ENCODE data around the gene MET. TPM values are rescaled to one million over a fixed set of nuclear protein-coding genes. Genes with fewer than 3 reads are reported as not detected.

Gene MET
- total RNA-seq, 1 donor = 24.1 TPM

GRCh38 chr7:116731023-116731395 is 59.0 kb downstream of the MET start:
- no peak overlapping the region for H3K4me3 ChIP-seq (ENCODE audit: low read depth, low read length)
- TF ChIP-seq CTCF (IDR thresholded peaks at IDR 0.05; ENCODE audit: insufficient read depth, low read length) = no peak
- DNase-seq (ENCODE audit: low read depth) = no peak

- H3K4me3 ChIP-seq (ENCODE audit: low read depth, low read length) = no peak overlapping the region
- no peak for TF ChIP-seq CTCF (IDR thresholded peaks at IDR 0.05; ENCODE audit: insufficient read depth, low read length)
- no peak for DNase-seq (ENCODE audit: low read depth)
Observed at GRCh38 chr7:116731445-116732335, 59.7 kb downstream of the MET start.

- no peak for DNase-seq (ENCODE audit: low read depth)
- no peak for TF ChIP-seq CTCF (IDR thresholded peaks at IDR 0.05; ENCODE audit: insufficient read depth, low read length)
- no peak overlapping the region for H3K4me3 ChIP-seq (ENCODE audit: low read depth, low read length)
Observed at GRCh38 chr7:116732788-116733694, 61.0 kb downstream of the MET start.

GRCh38 chr7:116733924-116734580 is 62.1 kb downstream of the MET start:
- no peak overlapping the region for H3K4me3 ChIP-seq (ENCODE audit: low read depth, low read length)
- no peak for TF ChIP-seq CTCF (IDR thresholded peaks at IDR 0.05; ENCODE audit: insufficient read depth, low read length)
- DNase-seq (ENCODE audit: low read depth) = no peak

- no peak for DNase-seq (ENCODE audit: low read depth)
- TF ChIP-seq CTCF (IDR thresholded peaks at IDR 0.05; ENCODE audit: insufficient read depth, low read length) = no peak
- no peak overlapping the region for H3K4me3 ChIP-seq (ENCODE audit: low read depth, low read length)
Observed at GRCh38 chr7:116734710-116735109, 62.7 kb downstream of the MET start.

- peak; percentile 54 for DNase-seq (ENCODE audit: low read depth)
- TF ChIP-seq CTCF (IDR thresholded peaks at IDR 0.05; ENCODE audit: insufficient read depth, low read length) = no peak
- H3K4me3 ChIP-seq (ENCODE audit: low read depth, low read length) = no peak overlapping the region
Observed at GRCh38 chr7:116736927-116737715, 65.1 kb downstream of the MET start.
